GM12801 (cell line): ENCODE results near the gene PCBP1.

Experiments
- TF ChIP-seq, protein P1 (sequence below): IDR thresholded peaks from one replicate; pipeline ENCODE4 v1.5.1; 2011; ENCODE audit warnings: control low read depth; ENCODE audit not compliant: insufficient read length; ENCODE audit errors: extremely low read depth

Gene PCBP1

DNA sequence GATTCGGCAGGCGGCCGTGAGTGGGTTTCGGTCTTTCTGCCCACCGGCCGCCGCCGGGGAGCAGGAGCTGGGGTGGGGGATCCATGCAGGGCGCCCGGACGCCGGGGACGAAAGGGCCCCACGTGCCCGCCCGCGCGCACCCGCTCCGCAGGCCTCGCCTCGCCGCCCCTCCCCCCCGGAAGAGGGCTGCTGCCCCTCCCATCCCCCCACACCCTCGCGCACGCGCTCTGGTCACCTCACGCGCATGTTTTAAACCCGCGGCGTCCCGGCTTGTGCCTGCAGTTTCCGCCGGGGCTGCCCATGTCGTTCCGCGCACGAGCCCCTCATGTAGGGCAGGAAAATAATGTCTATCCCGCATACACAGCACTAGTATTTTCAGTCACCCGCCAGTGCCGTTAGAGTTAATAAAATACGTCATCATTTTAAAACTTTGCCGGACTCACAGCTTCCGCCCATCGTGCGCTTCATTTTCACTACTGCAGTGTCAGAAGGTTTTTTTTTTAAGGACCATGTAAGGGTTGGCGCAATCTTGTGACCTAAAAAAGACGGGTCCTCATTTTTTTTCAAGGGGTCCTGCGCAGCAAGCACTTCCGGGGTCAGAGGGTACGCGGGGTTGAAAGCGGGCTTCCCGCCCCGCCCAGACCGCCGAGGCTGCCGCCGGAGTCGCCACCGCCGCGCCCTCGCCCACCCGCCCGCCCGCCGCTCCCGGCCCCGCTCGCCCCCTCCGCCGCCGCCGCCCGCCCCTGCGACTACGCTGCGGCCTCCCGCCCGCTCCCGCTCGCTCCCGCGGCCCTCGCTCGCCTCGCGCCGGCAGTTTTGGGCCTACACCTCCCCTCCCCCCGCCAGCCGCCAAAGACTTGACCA, at the start of gene PCBP1:
Gene PCBP1, plus strand, starts transcription at position 640 of the 864 bp plus-strand sequence. CDS start 267 bp downstream, outside the sequence.
- TF ChIP-seq, protein P1, sequence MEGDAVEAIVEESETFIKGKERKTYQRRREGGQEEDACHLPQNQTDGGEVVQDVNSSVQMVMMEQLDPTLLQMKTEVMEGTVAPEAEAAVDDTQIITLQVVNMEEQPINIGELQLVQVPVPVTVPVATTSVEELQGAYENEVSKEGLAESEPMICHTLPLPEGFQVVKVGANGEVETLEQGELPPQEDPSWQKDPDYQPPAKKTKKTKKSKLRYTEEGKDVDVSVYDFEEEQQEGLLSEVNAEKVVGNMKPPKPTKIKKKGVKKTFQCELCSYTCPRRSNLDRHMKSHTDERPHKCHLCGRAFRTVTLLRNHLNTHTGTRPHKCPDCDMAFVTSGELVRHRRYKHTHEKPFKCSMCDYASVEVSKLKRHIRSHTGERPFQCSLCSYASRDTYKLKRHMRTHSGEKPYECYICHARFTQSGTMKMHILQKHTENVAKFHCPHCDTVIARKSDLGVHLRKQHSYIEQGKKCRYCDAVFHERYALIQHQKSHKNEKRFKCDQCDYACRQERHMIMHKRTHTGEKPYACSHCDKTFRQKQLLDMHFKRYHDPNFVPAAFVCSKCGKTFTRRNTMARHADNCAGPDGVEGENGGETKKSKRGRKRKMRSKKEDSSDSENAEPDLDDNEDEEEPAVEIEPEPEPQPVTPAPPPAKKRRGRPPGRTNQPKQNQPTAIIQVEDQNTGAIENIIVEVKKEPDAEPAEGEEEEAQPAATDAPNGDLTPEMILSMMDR = no peak

DNA sequence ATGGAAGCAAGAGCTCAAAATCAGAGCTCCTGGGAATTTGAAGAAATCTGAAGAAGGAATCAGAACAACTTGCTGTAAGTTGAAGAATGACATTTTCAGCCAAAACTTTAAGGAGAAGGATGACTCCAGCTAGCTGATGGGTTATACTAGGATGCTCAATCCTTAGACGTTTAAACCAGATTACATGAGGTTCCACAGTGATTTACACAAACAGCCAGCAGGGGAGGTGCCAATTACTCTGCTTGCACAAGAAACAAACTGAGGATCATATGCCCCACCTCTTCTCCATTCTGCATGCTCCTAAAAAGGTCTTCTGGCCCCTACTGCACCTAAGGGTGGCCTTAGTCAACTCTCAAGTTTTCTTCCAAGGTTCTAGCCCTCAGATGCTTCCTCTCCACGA, 47.9 kb upstream of the PCBP1 start:
- TF ChIP-seq, protein P1 = no peak

DNA sequence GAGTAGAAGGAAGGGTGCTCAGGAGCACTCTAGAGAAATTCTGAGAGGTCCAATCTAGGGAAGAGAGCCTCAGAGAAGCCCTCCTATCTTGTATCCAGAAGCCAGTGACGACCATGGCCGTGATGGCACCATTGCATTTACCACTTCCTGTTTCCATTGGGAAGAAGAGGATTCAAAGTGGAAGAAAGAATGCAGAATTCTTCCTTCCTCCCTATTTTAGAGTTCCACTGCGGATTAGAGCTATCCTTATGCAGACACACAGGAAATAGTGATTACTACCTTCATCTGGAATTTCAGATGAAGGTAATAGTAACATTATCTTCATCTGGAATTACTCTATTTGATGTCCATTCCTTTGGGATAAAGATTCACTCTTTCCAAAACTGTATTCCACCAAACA, 45.6 kb upstream of the PCBP1 start:
- TF ChIP-seq, protein P1 = no peak

DNA sequence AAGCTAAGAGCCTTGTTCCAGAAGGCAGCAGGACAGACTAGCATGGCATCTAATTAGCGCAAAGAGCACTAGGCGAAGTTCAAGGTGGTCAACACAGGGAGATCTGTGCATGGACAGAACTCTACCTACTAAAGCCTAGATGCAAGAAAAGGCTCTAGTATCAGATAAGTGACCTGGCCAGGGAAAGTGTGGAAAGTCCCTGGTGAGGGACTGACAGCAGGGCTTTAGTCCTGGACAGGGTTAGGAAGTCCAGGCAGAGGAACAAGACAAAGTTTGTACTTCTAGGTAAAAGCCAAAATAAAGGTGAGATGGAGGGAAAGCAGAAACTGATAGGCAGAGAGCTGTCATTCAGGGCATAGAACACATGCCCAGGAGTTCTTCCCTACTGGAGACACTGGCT, 45.0 kb upstream of the PCBP1 start:
- TF ChIP-seq, protein P1 = no peak

DNA sequence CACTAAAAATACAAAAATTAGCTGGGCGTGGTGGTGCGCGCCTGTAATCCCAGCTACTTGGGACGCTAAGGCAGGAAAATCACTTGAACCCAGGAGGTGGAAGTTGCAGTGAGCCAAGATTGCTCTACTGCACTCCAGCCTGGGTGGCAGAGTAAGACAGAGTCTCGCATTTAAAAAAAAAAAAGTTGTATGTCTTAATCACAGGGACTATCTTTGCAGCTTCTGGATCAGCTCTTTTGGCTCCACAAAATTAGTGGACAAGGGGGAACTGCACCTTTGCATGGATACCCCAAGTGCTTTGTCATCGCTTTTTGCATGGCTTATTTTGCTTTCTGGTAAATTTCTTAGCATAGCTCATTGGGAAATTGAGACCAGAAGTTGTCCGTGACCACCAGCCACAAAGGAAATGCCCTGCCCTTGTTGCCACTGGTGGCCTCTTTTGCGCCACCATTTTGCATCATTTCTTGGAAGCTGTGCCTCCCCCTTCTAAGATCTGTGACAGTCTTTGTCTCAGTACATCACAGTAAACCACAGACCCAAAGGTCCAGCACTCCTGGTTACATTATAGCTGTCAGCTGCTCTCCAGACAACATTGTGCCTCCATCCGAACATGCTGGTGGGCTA, 43.9 kb upstream of the PCBP1 start:
- TF ChIP-seq, protein P1 = no peak

DNA sequence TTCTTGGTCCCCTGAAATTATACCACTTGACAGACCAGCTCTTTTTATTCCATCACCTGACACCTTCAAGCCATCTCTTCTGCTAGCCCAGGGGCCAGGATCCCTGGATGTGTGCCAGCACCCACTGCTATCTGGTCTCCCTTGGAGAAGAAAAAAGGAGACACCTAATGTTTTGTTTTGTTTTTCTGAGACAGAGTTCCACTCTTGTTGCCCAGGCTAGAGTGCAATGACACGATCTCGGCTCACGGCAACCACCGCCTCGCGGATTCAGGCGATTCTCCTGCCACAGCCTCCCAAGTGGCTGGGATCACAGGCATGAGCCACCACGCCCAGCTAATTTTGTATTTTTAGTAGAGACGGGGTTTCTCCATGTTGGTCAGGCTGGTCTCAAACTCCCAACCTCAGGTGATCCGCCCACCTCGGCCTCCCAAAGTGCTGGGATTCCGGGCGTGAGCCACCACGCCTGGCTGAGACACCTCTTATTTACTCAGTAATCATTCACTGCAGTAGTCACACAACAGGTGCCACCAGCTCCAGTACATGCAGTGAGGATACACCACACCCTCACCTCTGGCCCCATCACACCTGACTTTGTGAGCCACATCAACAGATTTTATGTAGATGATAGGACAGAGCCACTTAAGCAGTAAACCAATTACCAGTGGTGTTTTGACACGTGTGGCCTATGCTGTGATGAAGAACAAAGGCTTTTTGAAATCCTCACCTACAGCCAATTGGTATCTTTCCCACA, 42.8 kb upstream of the PCBP1 start:
- TF ChIP-seq, protein P1 = no peak

DNA sequence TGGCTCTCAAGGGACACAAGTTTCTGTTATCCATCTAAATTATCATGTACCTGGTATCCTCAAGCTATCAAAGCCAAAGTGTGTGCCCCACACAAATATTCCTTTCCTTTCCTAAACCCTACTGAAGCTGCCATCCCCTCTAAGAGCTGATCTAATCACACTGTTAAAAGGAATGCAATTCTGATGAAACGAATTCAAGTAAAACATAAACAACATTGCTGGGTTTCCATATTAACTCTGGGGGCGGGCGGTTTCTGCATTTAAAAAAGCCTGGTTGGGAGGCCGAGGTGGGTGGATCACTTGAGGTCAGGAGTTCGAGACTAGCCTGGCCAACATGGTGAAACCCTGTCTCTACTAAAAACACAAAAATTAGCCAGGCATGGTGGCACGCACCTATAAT, 41.9 kb upstream of the PCBP1 start:
- TF ChIP-seq, protein P1 = no peak
